Measurements from ENCODE around the gene LUC7L.
"Not testable (repeated sequence)": the region's sequence is repeated elsewhere in the genome, so short reads cannot be mapped to it uniquely, and the experiment has no call there.

The LUC7L gene

DNA sequence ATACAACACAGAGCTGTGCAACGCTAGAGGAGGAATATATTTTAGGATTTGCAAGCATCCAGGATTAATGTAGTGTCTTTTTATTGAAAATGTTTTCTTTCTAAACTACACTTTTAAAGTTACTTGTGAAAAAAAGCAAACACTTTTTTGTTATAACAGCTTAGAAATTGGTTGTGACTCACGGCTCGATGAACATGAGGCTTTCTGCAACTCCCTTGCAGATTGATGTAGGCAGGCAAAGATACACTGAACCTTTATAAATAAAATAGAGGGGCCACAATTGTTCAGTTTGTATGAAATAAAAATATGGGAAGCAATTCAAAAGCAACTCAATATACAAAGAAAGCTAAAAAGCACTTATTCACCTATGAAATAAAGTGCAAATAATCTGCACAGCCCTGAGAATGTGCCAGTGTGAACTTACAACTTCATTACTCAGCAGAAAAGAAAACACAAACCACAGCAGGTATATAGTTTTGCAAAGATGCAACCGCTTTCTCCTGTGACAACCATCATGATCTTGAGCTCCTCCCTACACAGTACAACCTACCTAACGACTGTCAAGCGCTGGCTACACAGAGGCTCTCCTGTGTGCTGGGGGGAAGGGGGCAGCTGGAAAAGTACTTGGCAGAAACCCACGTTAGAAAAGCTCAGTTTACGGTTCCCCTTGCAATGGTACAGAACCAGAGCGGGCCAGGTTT lies 948 bp downstream of the LUC7L start:
- DNase-seq = no peak

DNA sequence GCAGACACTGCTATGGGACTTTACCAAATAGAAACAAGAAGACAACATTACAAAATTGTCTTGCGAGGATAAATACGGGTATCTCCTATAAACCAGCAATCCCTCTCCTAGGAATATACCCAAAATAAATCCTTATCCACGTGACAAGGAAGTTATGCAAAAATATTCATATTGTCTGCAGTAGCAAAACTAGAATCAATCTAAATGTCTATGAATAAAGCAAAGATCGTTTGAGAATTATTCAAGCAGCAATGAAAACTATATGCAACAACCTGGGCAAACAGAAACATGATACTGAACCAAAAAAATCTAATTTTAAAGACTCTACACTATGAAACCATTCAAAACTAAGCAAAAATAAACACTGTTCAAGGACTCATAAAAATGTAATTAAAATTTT lies 9.2 kb downstream of the LUC7L start:
- no peak for DNase-seq

DNA sequence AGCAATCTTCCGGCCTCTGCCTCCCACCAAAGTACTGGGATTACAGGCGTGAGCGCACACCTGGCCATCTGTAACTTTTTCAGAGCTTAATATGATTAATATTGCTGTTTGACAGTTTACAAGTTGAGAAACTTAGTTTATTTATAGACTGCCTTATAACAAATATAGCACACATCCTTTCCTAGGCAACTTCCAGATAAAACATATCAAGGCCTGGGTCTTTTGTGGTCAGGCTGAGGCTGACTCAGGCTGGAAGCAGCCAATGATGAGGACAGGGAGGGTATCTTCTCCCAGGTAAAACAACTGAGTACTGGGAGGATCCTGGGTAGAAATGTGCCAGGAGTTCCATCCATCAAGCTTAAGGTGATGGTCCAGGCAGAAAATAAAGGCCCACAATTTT lies 16.2 kb downstream of the LUC7L start:
- DNase-seq = no peak

DNA sequence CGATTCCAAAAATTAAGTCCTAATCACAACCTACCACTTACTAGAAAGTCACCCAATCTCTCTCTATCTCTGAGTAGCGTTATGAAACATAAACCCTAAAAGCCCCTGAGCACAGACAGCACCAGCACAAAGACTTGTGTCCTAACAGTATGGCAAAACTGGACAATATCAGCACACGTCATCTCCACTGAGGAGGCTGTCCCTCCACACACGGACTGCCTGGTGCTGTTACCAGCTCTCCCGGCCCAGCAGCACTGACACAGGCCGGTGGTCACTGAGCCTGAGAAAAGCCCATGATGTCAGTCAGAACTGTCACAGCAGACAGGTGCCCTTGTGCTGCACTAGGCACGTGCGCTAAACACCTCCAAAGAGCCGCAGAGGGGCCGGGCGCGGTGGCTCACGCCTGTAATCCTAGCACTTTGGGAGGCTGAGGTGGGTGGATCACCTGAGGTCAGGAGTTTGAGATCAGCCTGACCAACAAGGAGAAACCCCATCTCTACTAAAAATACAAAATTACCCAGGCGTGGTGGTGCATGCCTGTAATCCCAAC lies 17.5 kb downstream of the LUC7L start:
- not testable (repeated sequence) for DNase-seq

DNA sequence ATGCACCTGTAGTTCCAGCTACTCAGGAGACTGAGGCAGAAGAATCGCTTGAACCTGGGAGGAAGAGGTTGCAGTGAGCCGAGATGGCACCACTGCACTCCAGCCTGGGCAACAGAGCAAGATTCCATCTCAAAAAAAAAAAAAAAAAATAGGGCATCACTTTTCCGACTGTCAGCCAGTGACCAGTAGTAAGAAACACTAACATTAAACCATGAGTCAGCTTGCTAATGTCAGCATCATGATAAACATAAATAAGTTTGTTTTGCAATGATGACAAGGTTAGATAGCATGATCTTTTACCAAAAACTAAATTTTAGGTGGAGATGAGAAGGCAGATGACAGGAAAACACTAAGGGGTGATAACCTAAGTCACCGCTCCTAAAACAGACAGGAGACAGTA lies 19.9 kb downstream of the LUC7L start:
- not testable (repeated sequence) for DNase-seq

DNA sequence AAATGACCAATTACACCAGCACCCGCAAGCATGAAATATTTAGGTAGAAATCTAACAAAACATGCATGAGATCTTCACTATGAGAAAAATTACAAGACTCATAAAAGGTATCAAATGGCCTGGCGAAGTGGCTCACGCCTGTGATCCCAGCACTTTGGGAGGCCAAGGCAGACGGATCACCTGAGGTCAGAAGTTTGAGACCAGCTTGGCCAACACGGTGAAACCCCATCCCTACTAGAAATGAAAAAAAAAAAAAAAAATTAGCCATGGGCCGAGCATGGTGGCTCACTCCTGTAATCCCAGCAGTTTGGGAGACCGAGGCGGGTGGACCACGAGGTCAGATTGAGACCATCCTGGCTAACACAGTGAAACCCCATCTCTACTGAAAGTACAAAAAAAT lies 25.2 kb downstream of the LUC7L start:
- not testable (repeated sequence) for DNase-seq

DNA sequence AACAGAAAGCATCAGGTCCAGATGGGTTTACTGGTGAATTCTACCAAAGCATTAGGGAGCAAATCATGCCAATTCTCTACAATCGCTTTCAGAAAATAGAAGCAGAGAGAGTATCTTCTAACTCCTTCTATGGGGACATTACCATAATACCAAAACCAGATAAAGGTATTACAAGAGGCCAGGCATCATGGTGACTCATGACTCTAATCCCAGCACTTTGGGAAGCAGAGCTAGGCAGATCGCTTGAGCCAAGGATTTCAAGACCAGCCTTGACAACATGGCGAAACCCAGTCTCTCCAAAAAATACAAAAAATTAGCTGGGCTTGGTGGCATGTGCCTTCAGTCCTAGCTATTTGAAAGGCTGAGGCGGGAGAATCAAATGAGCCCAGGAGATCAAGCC lies 26.0 kb downstream of the LUC7L start:
- DNase-seq = no peak

DNA sequence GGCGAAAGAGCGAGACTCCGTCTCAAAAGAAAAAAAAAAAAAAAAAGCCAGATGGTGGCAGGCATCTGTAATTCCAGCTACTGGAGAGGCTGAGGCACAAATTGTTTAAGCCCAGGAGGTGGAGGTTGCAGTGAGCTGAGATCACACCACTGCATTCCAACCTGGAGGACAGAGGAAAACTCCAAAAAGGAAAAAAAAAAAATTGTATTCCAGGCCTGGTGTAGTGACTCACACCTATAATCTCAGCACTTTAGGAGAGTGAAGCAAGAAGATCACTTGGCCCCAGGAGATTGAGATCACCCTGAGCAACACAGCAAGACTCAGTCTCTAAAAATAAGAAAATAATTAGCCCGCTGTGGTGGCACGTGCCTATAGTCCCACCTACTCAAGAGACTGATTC lies 28.9 kb downstream of the LUC7L start:
- no peak for DNase-seq

DNA sequence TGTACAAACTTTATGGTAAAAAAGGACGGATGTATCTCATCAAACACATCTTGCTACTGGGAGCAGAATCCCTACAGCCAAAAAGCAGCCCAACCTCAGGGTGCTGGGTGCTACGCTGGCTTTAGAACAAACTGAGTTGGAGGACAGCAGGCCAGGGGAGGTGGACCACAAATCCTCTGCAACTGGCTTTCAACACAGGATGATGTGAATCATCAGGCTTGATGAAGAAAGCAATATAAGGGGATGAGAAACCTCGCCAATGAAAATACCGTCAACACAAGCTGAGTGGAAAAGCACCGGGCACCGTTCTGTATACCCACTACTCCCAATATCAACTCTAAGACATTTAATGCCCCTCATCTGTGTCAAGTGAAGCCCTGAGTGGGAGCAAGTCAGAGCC lies 34.7 kb downstream of the LUC7L start:
- no peak for DNase-seq

DNA sequence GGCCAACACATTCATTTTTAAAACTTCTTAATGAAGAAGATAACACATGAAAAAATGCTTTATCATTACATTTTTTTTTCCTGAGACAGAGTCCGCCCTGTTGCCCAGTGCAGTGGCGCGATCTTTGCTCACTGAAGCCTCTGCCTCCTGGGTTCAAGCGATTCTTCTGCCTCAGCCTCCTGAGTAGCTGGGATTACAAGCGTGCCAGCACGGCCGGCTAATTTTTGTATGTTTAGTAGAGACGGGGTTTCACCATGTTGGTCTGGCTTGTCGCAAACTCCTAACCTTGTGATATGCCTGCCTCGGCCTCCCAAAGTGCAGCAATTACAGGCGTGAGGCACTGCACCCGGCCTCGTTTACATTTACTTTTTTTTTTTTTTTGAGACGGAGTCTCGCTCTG lies 35.8 kb downstream of the LUC7L start:
- DNase-seq = no peak

DNA sequence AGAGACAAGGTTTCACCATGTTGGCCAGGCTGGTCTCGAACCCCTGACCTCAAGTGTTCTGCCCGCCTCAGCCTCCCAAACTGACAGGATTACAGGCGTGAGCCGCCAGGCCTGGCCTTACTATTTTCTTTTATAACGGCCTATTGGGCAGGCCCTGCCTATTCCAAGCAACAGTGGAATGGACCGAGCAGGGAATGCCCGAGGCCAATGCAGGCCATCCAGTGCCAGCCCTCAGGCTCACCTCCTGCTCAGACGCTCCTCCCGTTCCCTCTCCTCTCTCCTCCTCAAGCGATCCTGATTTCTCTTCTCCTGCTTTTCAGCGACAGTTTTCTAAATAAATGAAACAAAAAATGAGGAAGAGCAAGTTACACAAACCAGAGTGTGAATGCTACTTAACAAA lies 36.6 kb downstream of the LUC7L start:
- DNase-seq = no peak

DNA sequence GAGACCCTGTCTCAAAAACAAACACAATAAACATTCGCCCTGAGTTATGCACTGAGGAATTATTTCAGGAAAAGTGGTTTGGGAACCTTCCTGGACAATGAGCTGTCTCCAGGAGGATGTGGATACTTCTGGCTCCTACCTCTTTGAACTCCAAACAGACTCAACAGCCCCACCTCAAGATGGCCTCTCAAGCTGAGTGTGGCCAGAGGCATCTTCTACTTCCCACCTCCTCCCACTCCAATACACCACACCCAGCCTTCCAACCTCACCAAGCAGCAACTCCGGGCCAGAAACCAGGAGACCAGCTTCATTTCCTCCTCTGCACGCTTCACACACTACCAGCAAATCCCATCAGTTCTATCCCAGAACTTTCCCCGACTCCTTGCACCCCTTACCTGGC lies 37.4 kb downstream of the LUC7L start:
- no peak for DNase-seq

DNA sequence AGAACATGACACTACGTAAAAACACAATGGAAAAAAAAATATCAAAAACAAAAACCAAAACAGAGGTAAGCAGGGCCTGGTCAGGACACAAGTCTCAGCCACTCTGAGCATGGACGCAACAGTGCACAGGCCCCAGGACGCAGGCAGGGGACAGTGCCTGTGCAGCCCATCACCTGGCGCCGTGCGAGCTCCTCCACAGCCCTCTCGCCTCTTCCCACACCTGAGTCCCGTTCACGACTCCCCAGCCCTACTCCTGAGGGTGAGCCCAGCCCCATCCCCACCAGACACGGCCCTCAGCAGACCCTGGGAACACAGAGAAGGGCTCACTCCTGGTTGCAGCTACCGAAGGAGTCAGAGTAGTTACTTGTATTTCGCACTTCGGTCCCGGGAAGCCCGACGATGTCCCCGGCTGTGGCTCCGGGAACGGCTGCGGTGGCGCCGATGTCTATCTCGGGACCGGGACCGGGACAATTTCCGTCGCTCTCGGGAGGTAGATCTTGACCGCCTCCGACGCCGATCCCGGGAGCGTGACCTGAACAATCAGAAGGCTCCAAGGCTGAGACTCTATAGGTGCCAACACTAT lies 39.6 kb downstream of the LUC7L start:
- no peak for DNase-seq

DNA sequence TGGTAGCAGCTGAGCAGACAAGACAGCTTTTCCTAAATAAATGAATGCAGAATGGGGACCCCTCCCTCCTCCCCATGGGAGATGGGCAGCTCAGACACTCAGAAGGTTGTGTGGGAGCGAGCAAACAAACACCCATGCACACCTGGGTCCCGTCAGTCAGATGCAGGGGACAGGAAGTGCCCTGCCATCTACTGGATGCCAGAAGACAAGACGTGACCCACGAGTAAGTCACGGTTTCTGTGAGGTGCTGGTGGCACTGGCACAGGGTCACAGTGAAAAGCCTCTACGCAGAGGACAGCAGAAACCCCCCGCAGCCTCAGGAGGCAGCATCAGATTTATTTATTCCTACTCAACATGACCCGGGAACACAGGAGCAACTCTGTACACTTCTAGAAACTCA lies 40.6 kb downstream of the LUC7L start:
- DNase-seq = no peak

DNA sequence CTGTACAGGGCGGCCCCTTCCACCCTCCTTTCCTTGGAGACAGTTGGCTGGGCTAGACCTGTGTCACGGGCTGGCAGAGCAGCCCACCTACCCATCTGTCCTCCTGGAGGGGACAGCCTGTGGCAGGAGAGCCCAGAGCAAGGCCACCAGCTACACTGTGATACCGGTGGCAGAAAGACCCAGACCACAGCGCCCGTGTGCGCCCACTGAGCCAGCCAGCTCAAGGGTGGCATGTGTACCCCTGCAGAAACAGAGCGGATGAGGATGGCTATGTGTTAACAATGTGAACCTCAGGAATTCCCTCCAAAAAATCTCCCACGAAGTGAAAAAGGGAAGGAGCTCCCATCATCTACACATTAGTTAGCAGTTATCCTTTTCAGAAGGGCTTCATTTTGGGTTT lies 41.9 kb downstream of the LUC7L start:
- DNase-seq = no peak

DNA sequence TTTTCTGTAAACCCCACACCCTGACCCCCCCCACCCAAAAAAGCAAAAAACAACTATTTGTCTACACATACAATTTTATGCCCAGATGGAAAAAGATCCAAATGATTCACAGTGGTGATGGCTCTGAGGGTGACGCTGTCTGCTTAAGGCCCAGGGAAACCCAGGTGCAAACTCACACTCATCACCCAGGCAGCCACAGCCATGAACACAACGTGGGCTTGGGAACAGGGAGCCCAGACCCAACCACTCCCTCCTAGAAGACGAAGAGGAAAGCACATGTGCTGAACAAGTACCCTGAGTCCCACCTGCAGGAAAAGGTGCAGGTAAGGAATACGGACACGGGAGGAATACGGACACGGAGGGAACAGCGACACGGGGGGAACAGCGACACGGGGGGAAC lies 43.6 kb downstream of the LUC7L start:
- DNase-seq = no peak

DNA sequence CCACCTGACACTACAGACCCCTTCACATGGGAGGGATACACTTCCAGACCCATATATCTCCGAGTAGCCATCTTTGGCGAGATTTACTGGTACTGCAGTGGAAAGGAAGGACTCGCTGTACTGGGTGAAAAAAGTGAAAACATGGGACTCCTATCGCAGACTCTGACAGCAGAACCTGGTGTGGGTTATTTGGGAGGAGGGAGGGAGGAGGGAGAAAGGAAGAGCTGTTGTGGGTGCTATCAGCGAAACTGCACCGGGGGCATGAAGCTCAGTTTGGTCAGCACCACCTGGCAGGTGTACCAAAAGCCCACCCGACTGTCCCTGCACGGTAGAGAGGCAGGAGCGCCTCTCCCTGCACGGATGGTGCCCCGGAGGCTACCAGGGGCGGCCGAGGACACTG lies 44.0 kb downstream of the LUC7L start:
- DNase-seq = no peak

DNA sequence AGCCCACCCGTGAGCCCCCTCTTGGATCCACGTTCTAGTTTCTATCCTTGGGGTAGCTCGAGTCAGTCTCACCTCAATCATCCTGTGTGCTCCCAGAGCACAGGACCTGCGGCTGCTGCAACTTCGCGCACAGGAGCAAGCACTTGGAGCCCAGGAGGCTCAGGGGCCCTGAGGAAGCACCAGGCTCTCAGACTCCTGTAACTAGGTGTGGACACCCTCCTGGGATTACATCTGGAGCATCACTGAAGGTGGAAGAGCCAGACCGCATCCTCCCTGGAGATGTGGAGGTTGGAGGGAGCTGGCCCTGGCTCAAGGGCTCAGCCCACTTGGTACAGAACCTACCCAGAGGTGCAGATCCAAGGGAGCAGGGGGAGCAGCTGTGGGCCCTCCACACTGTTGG lies 46.2 kb downstream of the LUC7L start:
- DNase-seq = no peak

DNA sequence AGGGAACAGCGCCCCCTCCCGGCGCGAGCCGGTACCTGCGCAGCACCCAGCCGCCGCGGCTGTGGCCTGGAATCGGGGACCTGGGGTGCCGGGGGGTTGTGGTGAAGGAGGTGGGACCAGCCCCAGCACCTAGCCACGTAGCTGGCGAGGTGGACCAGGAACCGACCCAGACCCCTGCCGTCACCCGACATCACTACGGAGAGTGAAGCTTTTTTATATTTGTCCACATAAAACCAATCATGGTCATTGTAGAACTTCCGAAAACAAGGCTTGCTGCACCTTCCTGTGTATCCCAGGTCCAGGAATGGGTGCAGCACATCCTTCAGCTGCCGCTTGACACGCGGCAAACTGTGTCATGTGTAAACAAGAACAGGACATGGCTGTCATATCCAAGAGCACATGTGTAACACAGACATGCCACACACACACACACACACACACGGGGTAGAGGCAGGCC lies 47.7 kb downstream of the LUC7L start:
- DNase-seq = no peak

DNA sequence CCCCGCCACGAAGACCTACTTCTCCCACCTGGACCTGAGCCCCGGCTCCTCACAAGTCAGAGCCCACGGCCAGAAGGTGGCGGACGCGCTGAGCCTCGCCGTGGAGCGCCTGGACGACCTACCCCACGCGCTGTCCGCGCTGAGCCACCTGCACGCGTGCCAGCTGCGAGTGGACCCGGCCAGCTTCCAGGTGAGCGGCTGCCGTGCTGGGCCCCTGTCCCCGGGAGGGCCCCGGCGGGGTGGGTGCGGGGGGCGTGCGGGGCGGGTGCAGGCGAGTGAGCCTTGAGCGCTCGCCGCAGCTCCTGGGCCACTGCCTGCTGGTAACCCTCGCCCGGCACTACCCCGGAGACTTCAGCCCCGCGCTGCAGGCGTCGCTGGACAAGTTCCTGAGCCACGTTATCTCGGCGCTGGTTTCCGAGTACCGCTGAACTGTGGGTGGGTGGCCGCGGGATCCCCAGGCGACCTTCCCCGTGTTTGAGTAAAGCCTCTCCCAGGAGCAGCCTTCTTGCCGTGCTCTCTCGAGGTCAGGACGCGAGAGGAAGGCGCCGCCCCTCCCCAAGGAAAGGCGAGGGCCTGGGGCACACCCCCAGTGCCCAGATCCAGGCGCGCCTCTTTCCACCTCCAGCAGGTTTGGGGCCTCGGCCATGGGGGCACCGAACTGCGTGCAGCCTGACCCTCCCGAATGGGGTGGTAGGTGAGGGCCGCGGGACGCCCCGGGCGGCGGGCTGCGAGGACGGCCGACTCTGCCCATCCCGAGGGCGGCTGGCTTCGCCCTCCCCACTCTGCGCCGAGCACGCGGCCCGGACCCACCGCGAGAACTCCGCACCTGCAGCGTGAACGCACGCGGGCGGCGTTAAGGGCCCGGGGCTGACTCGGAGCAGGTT lies 48.3 kb downstream of the LUC7L start:
- DNase-seq = peak; percentile 14

DNA sequence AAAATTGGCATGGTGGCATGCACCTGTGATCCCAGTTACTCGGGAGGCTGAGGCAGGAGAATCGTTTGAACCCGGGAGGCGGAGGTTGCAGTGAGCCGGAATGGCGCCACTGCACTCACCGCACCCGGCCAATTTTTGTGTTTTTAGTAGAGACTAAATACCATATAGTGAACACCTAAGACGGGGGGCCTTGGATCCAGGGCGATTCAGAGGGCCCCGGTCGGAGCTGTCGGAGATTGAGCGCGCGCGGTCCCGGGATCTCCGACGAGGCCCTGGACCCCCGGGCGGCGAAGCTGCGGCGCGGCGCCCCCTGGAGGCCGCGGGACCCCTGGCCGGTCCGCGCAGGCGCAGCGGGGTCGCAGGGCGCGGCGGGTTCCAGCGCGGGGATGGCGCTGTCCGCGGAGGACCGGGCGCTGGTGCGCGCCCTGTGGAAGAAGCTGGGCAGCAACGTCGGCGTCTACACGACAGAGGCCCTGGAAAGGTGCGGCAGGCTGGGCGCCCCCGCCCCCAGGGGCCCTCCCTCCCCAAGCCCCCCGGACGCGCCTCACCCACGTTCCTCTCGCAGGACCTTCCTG lies 49.1 kb downstream of the LUC7L start, which contains the start of gene HBQ1:
HBQ1 (plus strand) TSS at position 359 of the 575 bp plus-strand sequence; CDS start at position 387, 28 bp downstream.
- DNase-seq = no peak

DNA sequence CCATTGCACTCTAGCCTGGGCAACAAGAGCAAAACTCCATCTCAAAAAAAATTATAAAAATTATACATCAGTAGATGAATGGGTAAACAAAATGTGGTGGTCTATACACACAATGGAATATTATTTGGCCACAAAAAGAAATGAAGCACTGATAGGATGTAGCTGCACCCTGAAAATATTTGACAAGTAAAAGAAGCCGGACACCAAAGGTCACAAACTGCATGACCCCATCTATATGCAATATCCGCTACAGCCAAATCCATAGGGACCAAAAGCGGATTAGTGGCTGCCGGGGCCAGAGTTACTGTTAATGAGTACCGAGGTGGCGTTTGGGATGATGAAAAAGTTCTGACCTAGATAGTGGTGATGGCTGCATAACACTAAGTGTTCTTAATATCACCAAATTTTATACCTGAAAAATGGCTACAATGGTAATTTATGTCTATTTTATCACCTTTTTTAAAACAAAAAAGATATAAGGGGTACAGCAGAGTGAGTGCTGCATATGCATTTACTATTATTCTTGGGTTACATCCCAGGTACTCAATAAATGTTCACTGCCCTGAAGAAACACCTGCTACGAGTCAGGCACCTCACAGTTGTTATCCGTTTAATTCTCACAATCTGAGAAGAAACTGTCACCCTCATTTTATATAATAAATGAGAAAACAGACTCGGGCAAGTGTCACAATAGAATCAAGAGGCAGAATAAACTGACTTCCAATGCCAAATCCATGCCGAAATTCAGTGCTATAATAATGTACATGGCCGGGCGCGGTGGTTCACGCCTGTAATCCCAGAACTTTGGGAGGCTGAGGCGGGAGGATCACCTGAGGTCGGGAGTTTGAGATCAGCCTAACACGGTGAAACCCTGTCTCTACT lies 49.8 kb downstream of the LUC7L start:
- DNase-seq = no peak
